AG04450 (cell line): ENCODE measurements around the gene AEBP1. TPM values are rescaled to one million over a fixed set of nuclear protein-coding genes. Genes with fewer than 3 reads are reported as not detected.

Experiments
- CTCF ChIA-PET: fragments of 300-600, 350-600 bp; formaldehyde crosslinking; extraction: SDS; loops from one replicate; lab custom pipeline; 2022; ENCODE audit warnings: antibody characterized with exemption, inconsistent platforms; lab: Charles Lee
- POLR2A ChIA-PET: fragments of 350-600 bp; formaldehyde crosslinking; extraction: SDS; loops from one replicate; lab custom pipeline; 2021; ENCODE audit warnings: antibody characterized with exemption, inconsistent platforms; lab: Yijun Ruan, JAX
- DNase-seq: peaks from one replicate; pipeline ENCODE4 v3.0.0-alpha.2; 2011; ENCODE audit warnings: low read depth, low spot score
- H3K27ac ChIP-seq: one replicate; pipeline ENCODE4 v1.5.1; 2012; ENCODE audit warnings: low read depth, low read length, control low read depth
- H3K27me3 ChIP-seq: one replicate; pipeline ENCODE4 v1.6.0; 2012; ENCODE audit warnings: low read length; ENCODE audit not compliant: control insufficient read depth, insufficient read depth
- H3K4me3 ChIP-seq: 2 replicates; pipeline ENCODE4 v1.5.1; 2011; ENCODE audit warnings: mild to moderate bottlenecking, low read depth, low read length, control low read depth
- H3K9me3 ChIP-seq: 2 replicates; pipeline ENCODE4 v1.5.1; 2012; ENCODE audit warnings: low read length; ENCODE audit not compliant: control insufficient read depth, insufficient read depth
- polyA plus RNA-seq: library from polyadenylated mRNA; depleted of rRNA; stranded (reverse); fragments of >200 nt; gene quantifications from 2 replicates; pipeline ENCODE4 v1.2.3, GENCODE V29; 2011
- TF ChIP-seq, protein P1 (sequence below): IDR thresholded peaks from 2 replicates; pipeline ENCODE4 v1.5.1; 2011; ENCODE audit warnings: low read depth, low read length, control low read depth, inconsistent platforms

The AEBP1 gene
- polyA plus RNA-seq, 1 experiment, result 18.5 TPM

DNA sequence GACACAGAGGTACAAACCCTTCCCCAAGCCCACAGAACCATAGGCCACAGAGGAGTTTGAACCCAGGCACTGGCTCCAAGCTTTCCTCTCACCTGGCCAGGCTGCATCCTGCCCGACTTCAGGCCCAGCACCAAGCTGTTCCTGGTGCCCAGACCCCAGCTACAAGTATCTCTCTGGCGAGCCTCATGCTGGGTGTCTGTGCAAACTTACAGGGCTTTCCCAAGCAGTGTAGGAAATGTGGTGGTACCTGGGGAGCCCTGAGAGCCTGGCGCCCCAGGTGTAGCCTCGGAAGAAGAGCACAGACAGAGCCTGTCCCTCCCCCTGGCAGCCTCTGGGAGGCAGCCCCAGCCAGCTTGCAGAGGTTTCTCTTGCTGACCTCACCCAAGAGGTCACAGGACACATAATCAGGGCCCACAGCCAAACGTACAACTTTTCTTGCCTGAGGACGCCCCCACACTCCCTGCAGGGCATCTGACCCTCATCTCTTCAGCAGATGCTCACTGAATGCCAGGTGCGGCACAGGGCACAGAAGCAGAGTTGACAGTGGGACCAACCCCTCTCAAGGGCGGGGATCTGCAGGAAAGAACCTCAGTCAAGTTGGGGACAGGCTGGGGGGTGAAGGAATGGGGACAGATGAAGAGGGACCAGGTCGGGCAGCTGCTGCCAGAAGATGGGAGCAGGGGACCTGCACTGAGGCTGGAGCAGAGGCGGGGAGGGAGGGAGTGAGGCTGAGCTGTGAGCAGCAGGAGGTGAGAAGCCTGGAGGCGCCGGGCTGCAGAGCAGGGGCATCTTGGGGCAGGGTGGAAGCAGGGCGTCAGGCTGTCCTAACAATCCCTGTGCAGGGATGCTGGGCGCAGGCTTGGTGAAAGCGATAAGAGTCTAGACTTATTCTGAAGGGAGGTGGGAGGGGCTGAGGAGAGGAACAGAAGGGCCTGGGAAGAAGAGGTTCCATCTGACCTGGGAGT, 53.3 kb downstream of the AEBP1 start:
- TF ChIP-seq, protein P1, sequence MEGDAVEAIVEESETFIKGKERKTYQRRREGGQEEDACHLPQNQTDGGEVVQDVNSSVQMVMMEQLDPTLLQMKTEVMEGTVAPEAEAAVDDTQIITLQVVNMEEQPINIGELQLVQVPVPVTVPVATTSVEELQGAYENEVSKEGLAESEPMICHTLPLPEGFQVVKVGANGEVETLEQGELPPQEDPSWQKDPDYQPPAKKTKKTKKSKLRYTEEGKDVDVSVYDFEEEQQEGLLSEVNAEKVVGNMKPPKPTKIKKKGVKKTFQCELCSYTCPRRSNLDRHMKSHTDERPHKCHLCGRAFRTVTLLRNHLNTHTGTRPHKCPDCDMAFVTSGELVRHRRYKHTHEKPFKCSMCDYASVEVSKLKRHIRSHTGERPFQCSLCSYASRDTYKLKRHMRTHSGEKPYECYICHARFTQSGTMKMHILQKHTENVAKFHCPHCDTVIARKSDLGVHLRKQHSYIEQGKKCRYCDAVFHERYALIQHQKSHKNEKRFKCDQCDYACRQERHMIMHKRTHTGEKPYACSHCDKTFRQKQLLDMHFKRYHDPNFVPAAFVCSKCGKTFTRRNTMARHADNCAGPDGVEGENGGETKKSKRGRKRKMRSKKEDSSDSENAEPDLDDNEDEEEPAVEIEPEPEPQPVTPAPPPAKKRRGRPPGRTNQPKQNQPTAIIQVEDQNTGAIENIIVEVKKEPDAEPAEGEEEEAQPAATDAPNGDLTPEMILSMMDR, result no peak
- Histone ChIP-seq H3K4me3 (no peak overlapping the region), H3K27me3 (no peaks in the 10 kb centered on the region), H3K27ac (no peak overlapping the region), H3K9me3 (no peaks in the 10 kb centered on the region)
- POLR2A ChIA-PET, result interaction anchor here (0.8 kb wide), 1 partner anchor 12 kb away, joined by 3 read pairs; no protein-coding TSS in a partner anchor
- CTCF ChIA-PET, result no interaction called here
- DNase-seq, result no peak

DNA sequence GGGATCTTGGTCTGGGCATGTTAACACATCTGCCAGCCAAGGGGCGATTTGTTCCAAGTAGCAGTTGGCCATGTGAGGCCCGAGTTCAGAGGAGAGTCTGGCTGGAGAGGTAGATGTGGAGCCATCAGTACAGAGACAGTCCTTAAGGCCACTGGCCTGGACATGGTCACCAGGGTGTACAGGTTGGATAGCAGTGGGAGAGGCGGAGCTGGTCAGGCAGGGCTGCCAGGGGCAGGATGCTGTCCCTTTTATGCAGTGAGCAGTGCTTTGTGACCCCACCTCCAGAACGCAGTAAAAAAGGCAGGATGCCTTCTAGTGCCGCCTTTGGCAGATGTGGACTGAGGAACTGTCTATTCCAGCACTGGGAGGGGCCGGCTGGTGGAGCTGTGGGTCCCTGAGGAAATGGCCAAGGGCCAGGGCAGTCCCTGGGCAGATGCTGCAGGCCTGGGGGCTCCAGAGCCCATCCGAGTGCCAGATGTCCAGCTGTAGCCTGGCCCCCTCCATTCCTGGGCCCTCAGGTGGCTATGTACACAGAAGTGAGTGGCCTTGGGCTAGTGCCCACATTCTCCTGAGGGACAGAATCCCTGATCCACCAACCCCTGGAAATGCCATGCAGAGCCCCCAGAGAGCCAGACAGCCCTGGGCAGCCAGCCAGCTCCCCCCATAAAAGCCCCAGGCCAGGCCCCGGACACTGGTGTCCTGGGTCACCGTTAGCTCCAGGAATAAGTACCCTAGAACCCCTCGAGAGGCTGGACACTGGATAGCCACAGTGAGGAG, 54.1 kb downstream of the AEBP1 start:
- no peak for DNase-seq
- TF ChIP-seq, protein P1, result no peak

DNA sequence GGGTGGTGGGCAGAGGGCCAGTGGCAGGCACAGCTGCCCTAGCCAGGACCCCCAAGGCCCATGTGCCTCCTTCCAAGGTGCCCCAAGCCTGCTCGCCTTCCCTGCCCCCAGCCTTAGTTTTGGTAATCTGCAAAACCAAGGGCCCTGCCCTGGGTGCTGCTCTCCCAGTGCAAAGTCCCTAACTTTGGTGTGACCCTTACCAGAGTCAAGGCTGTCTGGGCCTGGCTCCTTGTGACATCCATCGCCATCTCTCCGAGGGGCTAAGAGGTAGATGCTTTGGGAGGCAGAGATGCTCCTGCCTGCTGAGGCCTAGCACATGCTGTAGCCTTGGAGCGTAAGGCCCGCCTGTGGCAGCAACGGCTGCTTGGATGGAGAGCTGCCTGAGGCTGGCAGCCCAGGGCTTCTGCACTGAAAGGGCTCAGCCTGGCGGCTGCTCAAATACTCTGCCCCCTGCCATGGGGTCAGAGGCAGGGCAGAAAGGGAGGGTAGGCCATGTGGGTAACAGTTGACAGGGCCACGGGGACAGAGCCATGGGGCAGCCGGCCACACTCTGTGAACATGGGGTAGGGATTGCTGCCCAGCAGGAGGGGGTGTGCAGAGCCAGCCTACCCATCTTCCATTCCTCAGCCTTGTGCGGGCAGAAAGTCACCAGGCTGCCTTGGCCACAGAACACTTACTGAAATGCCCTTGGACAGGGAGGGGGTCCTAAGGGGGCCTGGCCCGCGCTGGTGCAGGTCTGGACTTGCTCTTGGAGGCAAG, 54.9 kb downstream of the AEBP1 start:
- no peaks in the 10 kb centered on the region for H3K27me3 ChIP-seq
- TF ChIP-seq, protein P1, result no peak

More for the DNA sequence above, 54.1 kb downstream of the AEBP1 start:
- no peaks in the 10 kb centered on the region for H3K9me3 ChIP-seq
- H3K27me3 ChIP-seq, result no peaks in the 10 kb centered on the region
- ChIA-PET POLR2A (no interaction called here), CTCF (no interaction called here)
- H3K27ac ChIP-seq, result no peak overlapping the region
- no peak overlapping the region for H3K4me3 ChIP-seq

DNA sequence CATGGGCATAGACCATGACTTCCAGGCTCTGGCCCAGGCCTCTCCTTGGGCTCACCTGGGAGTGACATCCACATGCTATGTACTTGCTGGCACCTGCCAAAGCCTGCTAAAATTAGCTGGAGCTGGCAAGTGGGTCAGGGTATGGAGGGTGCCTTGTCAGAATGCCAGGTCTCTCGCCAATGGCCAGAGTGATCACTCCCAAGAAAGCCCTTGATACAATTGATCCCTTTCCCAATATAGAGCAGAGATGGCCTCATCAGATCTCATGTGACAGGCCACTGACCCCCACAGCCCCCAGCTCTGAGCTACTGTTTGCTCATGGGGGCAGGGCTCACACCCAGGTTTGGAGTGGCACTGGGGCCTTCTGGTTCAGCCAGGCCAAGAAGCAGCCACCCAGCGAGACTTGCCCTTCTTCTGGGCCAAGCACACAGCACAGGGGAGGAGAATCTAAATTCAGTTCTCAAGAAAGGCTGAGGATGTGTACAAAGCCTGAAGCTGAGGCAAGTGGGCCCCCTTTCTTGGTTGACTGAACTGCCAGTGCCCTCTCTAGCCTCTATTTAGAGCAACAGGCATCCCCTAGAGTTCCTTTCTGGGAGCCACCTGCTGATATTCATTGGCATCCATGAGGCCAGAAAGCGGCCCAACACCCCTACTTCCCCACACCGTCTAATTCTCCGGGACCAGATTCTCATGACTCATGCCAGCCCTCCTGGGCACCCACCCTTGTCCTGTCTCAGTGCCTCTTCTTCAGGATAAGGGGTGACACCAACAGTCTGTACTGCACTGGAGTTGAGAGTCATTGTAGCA, 55.9 kb downstream of the AEBP1 start:
- H3K27me3 ChIP-seq, result no peaks in the 10 kb centered on the region
- no peak overlapping the region for H3K4me3 ChIP-seq
- POLR2A ChIA-PET, result no interaction called here
- no peaks in the 10 kb centered on the region for H3K9me3 ChIP-seq
- H3K27ac ChIP-seq, result no peak overlapping the region
- TF ChIP-seq, protein P1, result no peak
- no peak for DNase-seq
- CTCF ChIA-PET, result no interaction called here

More for the DNA sequence above, 54.9 kb downstream of the AEBP1 start:
- no peak for DNase-seq
- Histone ChIP-seq H3K27ac (no peak overlapping the region), H3K4me3 (no peak overlapping the region), H3K9me3 (no peaks in the 10 kb centered on the region)
- ChIA-PET CTCF (no interaction called here), POLR2A (no interaction called here)
